Measurements from ENCODE around the gene FAF2.

The FAF2 gene

DNA sequence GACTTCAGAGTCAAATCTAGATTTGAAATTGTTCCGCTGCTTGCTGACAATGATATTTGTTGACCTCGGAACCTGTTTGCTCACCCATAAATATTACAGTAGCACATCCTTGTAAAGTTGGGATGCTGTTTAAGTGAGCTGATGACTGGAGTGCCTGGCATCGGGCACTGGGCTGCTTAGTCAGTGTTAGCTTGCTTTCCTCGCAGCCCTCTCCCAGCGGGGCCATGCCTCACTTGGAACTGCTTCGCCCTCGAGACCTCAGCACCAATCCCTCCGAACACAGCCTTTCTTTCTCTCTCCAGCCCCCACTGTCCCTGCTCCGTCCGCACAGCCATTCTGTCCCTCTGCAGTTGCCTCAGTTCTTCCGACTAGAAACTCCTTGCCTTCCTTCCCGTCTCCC is 65.6 kb downstream of the FAF2 start:
- no peak for DNase-seq

GRCh38 chr5:176514244-176514950 is 66.2 kb downstream of the FAF2 start:
- no peak for DNase-seq

GRCh38 chr5:176515396-176515795 is 67.2 kb downstream of the FAF2 start:
- no peak for DNase-seq

DNA sequence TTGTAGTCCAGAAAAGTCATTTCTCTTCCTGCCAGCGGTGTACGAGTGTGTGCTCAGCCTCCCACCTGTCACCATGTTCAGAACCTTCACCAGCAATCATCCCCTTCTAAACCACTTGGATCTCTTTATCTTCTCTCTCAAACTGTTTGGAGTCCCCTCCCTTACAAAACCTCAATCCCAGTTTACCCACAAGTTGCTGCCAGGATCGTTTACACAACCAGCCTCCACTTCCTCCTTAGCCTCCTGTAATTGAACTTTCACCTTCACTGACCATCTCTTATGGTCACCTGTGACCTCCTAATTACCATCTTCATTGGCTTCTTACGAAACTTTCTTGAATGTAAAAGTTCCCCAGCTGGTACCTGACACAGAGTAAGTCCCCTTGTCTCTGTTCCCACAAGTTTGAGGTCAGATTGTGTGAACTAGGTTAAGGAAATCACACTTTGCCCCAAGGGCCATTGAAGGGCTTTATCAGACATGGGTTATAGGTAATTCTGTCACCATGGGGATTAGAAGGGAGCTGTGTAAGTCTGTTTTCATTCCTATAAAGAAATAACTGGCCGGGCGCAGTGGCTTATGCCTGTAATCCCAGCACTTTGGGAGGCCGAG is 69.0 kb downstream of the FAF2 start:
- no peak for DNase-seq

DNA sequence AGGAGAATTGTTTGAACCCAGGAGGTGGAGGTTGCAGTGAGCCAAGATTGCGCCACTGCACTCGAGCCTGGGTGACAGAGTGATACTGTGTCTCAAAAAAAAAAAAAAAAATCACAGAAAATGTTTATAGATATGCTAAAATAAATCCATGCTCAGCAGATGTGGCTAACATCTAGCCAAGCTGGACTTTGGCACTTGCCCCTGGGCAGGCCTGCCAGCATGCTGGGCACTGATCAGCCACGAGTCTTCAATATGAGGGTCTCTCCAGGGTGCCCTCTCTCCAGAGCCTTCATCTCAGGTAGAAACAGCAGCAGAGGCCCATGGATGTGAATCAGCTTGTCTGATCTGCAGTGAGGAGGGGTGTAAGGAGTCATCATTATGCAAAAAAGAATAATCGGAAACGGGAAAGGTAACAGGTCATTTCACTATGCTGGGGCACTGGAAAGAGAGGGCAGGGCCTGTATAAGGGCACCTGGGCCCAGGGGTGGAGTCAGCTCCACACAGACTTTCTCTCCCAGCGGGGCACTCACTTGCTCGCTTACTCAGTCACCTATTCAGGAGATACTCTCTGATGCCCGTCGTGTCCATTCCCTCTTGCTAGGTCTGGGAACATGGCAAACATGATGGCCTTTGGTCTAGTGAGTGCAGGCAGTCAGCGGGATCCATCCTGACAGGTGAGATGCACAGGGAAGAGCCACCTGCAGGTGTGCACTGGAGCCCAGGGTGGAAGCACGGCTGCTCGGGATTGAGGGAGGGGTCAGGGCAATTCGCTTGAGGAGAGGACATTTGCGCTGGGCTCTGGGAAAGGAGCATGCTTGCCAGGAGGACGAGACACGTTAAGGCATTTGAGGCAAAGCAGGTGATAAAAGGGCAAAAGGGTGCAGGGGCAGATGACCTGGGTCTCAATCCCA is 71.9 kb downstream of the FAF2 start:
- DNase-seq = no peak

- no peak for DNase-seq
Measured at GRCh38 chr5:176521286-176521685, 73.1 kb downstream of the FAF2 start.

DNA sequence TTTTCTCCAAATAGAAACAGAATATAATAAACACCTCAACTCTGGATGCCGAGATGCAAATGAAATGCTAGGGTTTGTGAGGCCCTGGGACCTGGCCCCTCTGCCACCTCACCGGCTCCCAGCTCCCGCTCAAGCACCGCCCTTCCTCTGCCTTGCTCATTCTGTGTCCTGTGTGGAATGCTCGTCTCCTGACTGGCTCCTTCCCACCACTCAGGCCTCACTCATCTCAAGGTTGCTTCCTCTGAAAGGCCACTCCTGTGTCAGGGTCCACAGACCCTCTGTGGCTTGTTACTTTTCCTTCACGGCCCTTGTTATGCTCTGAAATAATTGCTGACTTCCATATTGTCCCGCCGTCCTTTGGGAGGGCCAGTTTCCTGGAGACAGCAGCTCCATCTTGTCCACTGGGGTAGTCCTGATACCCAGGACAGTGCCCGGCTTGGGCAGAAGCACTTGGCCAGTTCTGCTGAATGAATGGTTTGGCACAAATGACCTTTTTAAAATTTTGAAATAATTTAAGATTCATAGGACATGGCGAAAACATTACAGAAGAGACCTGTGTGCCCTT is 73.6 kb downstream of the FAF2 start:
- no peak for DNase-seq

DNA sequence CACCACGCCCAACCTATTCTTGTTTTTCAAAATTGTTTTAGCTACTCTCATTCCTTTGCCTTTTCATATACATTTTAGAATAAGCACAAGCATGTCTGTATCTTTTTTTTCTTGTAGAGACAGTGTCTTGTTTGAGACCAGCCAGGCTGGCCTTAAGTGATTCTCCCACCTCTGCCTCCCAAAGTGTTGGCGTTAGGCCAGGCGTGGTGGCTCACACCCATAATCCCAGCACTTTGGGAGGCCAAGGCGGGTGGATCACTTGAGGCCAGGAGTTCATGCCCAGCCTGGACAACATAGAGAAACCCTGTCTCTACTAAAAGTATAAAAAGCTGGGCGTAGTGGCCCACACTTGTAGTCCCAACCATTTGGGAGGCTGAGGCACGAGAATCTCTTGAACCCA is 76.0 kb downstream of the FAF2 start:
- no peak for DNase-seq

- no peak for DNase-seq
Measured at GRCh38 chr5:176524987-176525386, 76.8 kb downstream of the FAF2 start.

GRCh38 chr5:176525677-176526076 is 77.5 kb downstream of the FAF2 start:
- no peak for DNase-seq

DNA sequence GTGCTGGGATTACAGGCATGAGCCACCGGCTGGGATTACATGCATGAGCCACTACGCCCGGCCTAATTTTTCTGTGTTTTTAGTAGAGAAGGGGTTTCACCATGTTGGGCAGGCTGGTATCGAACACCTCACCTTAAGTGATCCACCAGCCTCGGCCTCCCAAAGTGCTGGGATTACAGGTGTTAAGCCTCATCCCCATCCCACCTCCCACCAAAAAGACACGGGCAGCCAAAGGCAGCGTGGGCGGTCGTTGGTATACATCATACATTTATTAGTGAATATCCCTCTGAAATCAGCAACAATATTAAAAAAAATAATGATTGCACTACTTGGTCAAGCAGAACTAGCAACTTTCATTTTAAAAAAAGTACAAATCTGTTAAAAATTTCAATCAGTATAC is 78.3 kb downstream of the FAF2 start:
- DNase-seq = no peak

DNA sequence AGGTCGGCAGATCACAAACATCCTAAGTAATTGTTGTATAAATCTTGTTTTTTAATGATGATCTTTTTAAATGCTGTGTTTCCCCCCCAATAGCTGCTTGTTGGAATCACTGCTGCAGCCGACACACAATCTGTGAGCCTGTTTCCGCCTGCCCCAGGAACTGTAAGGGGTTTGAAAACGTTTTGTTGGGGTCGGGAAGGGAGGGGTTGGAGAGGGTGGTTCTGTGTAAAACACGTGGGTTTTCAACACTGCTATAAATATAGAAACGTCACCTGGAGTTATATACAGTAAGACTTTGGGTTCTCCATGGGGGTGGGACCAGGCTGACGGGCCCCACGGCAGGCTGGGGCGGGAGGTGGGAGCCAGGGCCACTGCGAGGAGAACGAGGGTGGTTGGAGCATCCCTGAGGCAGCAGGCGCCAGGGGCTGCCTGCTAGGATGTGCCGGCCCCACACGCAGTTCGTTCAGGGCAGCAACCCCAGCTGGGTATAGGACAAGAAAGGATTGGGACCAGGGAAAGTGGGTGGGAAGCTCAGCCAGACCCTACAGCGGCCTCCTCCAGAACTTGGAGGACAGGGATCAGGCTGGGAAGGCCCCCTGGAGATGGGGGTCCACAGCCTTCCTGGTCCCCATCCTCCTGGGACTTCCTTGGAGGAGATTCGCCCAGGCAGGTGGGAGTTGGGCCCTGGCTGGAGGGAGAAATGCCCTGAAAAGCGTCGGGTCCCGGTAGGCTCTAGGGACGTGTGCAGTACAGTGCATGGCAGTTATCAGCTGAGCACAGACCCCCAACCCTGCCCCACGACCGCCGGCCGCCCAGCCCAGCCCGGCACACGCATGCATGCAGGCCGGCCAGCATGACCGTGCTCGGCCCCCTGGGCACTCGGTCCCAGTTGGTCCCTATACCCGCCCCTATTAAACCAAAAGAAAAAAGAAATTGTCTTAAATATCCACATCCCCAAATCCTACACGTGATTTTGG is 79.3 kb downstream of the FAF2 start:
- DNase-seq = no peak

- no peak for DNase-seq
Measured at GRCh38 chr5:176528301-176528700, 80.1 kb downstream of the FAF2 start.

- DNase-seq = no peak
Measured at GRCh38 chr5:176528761-176529115, 80.6 kb downstream of the FAF2 start.

DNA sequence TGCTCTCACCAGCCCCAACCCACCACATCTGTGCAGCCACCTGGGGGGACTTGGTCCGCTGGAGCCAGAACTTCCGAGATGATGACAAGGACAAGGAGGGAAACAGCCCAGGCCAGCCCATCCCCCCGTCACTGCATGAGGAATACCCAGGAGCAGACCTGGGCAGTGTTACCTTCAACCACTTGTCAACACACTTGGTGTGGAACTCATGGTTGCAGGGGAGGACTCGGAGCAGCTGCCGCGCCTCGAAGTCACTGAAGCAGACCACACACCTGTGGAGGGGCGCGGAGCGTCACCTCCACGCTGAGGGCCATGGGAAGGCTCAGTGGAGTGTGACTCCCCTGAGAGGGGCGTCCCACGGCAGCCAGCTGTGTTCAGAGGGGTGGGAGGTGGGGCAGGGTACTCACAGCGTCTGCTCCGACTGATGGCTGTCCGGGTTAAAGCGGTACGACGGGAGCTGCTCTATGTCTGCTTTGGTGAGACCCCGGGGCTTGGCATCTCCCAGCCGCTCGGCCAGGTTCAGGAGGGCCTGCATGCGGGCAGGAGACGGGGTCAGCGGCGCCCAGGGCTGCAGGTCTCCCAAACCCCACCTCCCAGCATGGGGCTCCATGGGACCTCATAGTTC is 81.0 kb downstream of the FAF2 start:
- DNase-seq = no peak

DNA sequence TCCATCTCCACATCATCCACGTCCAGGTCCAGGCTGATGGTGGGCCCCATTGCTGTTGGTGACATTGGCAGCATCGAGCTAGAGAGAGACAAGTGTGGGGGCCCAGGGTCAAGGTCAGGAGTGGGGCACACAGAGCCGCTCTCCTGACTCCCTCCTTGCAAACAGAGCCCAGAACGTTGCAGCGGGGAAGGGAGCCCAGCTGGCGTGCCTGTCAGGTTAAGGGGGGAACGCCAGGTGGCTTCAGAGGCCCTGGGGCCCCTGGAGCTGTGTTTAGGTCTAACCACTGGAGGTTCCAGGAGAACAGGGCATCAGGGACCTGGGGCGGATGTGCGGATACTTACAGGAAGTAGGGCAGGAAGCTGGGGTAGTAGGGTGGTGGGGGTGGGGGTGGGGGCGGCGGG is 81.6 kb downstream of the FAF2 start:
- no peak for DNase-seq

DNA sequence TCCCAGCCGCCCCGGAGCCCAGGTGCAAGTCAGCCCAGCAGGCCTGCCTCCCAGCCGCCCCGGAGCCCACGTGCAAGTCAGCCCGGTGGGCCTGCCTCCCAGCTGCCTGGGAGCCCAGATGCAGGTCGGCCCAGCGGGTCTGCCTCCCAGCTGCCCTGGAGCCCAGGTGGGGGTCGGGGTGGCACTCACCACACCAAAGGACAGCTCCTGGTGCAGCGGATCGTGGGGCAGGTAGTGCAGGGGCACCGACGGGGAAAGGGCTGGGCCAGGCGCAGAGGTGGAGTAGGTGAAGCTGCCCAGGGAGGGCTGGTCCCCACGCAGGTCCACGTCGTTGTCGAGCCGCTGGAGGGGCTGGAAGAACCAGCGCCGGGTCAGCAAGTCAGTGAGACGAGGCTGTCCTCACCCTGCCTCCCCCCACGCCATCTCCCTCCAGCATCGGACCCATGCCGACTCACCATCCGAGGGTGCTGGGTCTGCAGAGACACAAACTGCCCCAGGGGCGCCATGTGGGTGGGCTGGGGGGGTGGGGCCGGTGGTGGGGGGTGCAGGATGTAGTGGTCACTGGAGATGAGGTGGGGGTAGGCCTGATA is 82.3 kb downstream of the FAF2 start:
- DNase-seq = no peak

- DNase-seq = no peak
Measured at GRCh38 chr5:176530983-176531901, 83.1 kb downstream of the FAF2 start.

- DNase-seq = no peak
Measured at GRCh38 chr5:176531902-176532493, 83.8 kb downstream of the FAF2 start.

- no peak for DNase-seq
Measured at GRCh38 chr5:176532795-176533194, 84.6 kb downstream of the FAF2 start.

Measured in inflammatory macrophage treated with lipopolysaccharide for 4 hours (primary cell).